Peyer's patch (tissue), 4 donors: ENCODE results near the gene FUT2.

ENCODE experiments used
- CTCF ChIP-seq, 6 experiments: fragments of 450-650 bp in 4 of 6; fragments of 200-600 bp in 2 of 6; sonication (generic) in 1 of 6; IDR thresholded peaks; one replicate each; pipeline ENCODE4 v1.5.1; 2017 to 2019; ENCODE audit warnings: antibody characterized with exemption in 6 of 6, mild to moderate bottlenecking in 3 of 6, moderate library complexity in 1 of 6
- POLR2A ChIP-seq, 2 donors: fragments of 450-650 bp; IDR thresholded peaks; one replicate each; pipeline ENCODE4 v1.5.1; 2017; ENCODE audit warnings: antibody characterized with exemption in 2 of 2, mild to moderate bottlenecking in 2 of 2, moderate library complexity in 2 of 2

GRCh38 chr19:48735031-48735615 is 39.4 kb downstream of the FUT2 start:
- no peak for TF ChIP-seq POLR2A (IDR thresholded peaks at IDR 0.05)
- no peak for TF ChIP-seq CTCF (IDR thresholded peaks at IDR 0.05)
